Lung microvascular endothelial cell (primary cell): ENCODE results near the gene DUSP2. TPM values are rescaled to one million over a fixed set of nuclear protein-coding genes. Genes with fewer than 3 reads are reported as not detected.

ENCODE experiments used
- DNase-seq, 2 donors: peaks; one replicate each; pipeline versions ENCODE4 v3.0.0 to v3.0.0-alpha.2; 2010; ENCODE audit warnings: low read depth in 2 of 2
- total RNA-seq: library from RNA; depleted of rRNA; stranded (reverse); fragments of >200 nt; gene quantifications from 2 replicates; pipeline ENCODE4 v1.2.1, GENCODE V29; 2014

DUSP2 gene
- total RNA-seq, 1 donor from 2014 or later, result 0.99 TPM

- DNase-seq, result no peak
These were observed 42.5 kb downstream of the DUSP2 start for GRCh38 chr2:96102596-96103186.

DNA sequence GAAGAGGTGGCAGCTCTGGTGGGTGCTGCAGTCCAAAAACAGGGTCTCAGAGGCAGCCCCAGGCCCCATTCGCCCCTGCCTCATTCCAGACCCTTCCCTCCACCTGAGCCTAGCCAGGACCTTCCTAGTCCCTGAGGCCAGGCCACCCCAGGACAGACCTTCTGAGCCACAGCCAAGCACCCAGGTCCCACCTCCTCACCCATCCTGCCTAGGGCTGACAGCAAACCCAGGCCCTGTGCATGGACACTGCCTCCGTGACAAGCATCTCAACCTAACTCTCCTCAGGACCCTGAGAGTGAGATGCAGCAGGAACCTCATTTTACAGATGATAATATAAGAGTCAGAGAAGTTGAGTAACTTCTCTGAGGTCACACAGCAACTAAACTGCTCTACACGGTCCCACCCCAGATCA, 44.3 kb downstream of the DUSP2 start:
- DNase-seq, result no peak

DNA sequence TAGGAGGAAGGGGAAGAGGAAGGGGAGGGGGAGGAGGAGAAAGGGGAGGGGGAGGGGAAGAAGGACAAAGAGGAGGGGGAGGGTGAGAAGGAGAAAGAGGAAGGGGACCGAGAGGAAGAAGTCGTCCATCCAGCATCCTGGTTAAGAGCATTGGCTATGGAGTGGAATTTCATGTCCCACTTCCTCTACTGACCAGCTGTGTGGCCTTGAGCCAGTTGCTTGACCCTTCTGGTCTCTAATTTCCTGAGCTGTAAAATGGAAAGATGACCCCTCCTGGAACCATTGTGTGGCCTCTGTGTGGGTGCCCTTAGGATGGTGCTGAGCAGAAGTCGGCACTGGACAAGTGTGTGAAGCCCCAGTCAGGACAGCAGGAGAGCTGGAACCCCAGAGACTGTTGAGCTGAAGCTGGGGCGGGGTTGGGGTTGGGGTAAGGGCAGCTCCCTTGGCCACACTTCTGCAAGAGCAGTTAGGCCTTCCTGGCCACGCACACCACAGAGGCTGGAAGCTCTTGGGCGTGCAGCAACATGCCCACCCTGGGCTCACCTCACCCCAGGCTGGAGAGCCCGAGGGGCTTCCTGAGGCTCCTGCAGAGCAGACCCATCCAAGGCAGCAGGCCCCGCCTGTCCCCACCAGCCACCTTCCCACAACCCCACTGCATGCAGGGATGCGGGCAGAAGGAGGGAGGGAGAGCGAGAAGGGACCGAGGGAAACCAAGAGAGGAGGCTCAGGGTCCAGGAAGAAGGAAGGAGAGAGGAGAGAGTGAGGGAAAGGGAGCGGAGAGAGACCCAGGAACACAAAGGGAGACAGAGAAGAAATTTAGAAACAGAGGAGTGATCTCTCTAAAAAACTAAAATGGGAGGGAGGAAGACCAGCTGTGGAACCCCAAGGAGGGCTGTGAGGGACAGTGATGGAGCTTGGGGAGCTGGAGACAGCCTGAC, 45.1 kb downstream of the DUSP2 start:
- DNase-seq, result peak; percentile 23 to 36

GRCh38 chr2:96098900-96099590, 46.2 kb downstream of the DUSP2 start:
- no peak for DNase-seq

DNA sequence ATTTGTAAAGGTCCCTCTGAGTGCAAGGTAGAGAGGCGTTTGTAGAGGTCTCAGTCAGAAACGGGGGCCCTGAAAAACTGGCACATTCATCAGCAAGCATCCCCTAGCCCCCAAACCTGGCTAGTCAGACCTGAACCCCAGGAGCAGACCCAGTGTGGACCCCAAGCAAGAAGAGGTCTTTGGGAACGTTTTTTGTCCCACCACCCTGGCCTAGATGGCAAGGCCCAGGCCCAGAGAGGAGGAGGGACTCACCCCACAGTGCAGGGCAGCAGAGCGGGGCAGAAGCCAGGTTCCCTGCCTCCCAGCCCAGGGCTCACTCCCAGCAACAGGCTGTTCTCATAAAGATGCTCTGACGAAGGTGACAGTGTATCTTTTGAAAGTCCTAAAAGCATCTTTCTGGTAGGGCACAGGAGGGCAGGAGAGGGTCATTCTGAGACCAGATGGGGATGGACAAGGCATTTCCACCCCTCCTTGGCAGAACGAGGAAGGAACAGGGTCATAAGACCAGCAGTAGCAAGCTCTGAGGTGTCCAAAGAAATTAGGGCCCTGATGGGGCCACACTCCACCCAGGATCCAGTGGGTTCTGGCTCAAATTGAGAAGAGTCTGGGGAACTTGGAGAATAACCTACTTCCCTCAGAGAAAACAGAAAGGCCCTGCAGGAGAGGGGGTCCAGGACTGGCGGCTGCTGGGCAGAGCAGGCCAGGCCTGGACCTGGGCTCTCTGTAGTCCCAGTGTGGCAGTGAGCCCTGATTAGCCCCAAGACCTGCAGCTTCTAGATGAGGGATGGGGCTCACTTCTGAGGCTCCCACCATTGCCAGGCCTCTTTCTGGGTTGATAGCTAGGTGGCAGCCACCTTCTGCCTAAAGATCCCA, 47.1 kb downstream of the DUSP2 start:
- DNase-seq, result no peak

DNA sequence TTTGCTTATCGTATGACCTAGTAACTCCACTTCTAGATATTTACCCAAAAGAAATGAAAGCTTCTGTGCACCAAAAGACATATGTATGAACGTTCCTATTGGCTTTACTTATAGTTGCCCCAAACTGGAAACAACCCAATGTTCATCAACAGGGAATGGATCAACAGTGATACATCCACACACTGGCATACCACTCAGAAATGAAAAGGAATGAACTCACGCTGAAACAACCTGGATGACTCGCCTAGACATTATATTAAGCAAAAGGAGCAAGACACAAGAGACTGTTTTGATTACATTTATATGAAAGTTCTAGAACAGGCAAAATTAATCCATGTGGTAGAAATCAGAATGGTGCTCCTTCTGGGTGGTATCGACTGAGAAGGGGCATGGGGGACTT, 47.8 kb downstream of the DUSP2 start:
- no peak for DNase-seq

DNA sequence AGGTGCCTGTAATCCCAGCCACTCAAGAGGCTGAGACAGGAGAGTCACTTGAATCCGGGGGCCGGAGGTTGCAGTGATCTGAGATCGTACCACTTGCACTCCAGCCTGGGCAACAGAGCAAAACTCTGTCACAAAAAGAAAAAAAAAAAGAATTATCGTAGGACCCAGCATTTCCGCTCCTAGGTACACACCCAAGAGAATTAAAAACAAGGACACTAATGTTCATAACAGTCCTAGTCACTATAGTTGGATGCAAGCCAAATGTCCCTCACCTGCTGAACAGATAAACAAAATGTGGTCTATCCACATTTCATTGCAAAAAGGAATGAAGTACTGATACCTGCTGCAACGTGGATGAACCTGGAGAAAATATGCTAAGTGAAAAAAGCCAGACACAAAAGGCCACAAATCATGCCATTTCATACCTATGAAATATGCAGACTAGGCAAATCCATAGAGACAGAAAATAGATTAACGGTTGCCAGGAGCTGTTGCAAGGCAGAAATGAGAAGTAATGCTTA, 50.1 kb downstream of the DUSP2 start:
- no peak for DNase-seq

- no peak for DNase-seq
These were observed 51.7 kb downstream of the DUSP2 start for GRCh38 chr2:96093528-96093927.

Other genes starting within 250 kb of the DUSP2 start
- 15.9 and 20.2 TPM in 2 replicates for gene ANKRD36C, start 153.6 kb downstream of the DUSP2 start, total RNA-seq
- 4.6 TPM in 1 of 2 replicates, not detected in the other for gene GPAT2, start 110.5 kb downstream of the DUSP2 start, total RNA-seq
- 0.22 TPM in 1 of 2 replicates, not detected in the other for gene ADRA2B, start 28.9 kb downstream of the DUSP2 start, total RNA-seq
- gene ASTL, start 6.9 kb downstream of the DUSP2 start, total RNA-seq, result not detected in 2 replicates
- gene STARD7, start 63.4 kb upstream of the DUSP2 start, total RNA-seq, result 191 and 262 TPM in 2 replicates
- gene TMEM127, start 120.6 kb upstream of the DUSP2 start, total RNA-seq, result 16.8 and 23.2 TPM in 2 replicates
- gene CIAO1, start 120.8 kb upstream of the DUSP2 start, total RNA-seq, result 59.3 and 89.5 TPM in 2 replicates
- 40.5 and 42.1 TPM in 2 replicates for gene SNRNP200, start 160.1 kb upstream of the DUSP2 start, total RNA-seq
- 2.0 and 3.6 TPM in 2 replicates for gene ITPRIPL1, start 179.9 kb upstream of the DUSP2 start, total RNA-seq
- 2.8 and 9.2 TPM in 2 replicates for gene NCAPH, start 190.3 kb upstream of the DUSP2 start, total RNA-seq